ENCODE results near the gene EFCAB9. TPM values are rescaled to one million over a fixed set of nuclear protein-coding genes. Genes with fewer than 3 reads are reported as not detected.

Gene EFCAB9
- total RNA-seq, 6 experiments from 2014 or later: not detected

GRCh38 chr5:172172912-172173563 is 20.9 kb upstream of the EFCAB9 start:
- Histone ChIP-seq H3K27me3 (no peaks in the 10 kb centered on the region), H3K36me3 (no peaks in the 10 kb centered on the region), H3K4me1 (no peaks in the 10 kb centered on the region), H3K9me3 (no peaks in the 10 kb centered on the region), H3K4me3 (no peak overlapping the region), H3K27ac (peak overlapping the region in 1 of 3 donors; percentile 2)
- 56% methylated on average over 9 of the region's 12 CpGs for WGBS (ENCODE audit: insufficient coverage, low coverage, low lambda C conversion rate, missing lambda C conversion rate)
- DNase-seq (no peak), ATAC-seq (no peak)
- intact Hi-C loops (cut with DNase I): no loop called here
- TF ChIP-seq CTCF (IDR thresholded peaks at IDR 0.05) (no peak), POLR2A (IDR thresholded peaks at IDR 0.05) (no peak)

- no peak for TF ChIP-seq CTCF (IDR thresholded peaks at IDR 0.05)
- no peak for TF ChIP-seq POLR2A (IDR thresholded peaks at IDR 0.05)
- H3K4me3 ChIP-seq: no peak overlapping the region
- H3K9me3 ChIP-seq: no peaks in the 10 kb centered on the region
- DNase-seq: no peak
- H3K27ac ChIP-seq: peak overlapping the region in 1 of 3 donors; percentile 2
- H3K4me1 ChIP-seq: no peaks in the 10 kb centered on the region
- no peaks in the 10 kb centered on the region for H3K36me3 ChIP-seq
- intact Hi-C loops (cut with DNase I): no loop called here
- H3K27me3 ChIP-seq: no peaks in the 10 kb centered on the region
- 60% methylated on average over 2 of the region's 12 CpGs for WGBS (ENCODE audit: insufficient coverage, low coverage, low lambda C conversion rate, missing lambda C conversion rate)
- peak in 1 of 4 donors; percentile 5 for ATAC-seq
Measured at GRCh38 chr5:172173564-172174153, 20.3 kb upstream of the EFCAB9 start.

- intact Hi-C loops (cut with DNase I): no loop called here
- ATAC-seq: peak; percentile 50 to 67 (median 62)
- Histone ChIP-seq H3K36me3 (no peaks in the 10 kb centered on the region), H3K27me3 (no peaks in the 10 kb centered on the region), H3K4me3 (no peak overlapping the region), H3K9me3 (no peaks in the 10 kb centered on the region), H3K4me1 (no peaks in the 10 kb centered on the region), H3K27ac (peak overlapping the region in 2 of 3 donors; percentile 36 to 43)
- TF ChIP-seq POLR2A (IDR thresholded peaks at IDR 0.05) (peak; percentile 19), CTCF (IDR thresholded peaks at IDR 0.05) (no peak)
- WGBS (ENCODE audit: insufficient coverage, low coverage, low lambda C conversion rate, missing lambda C conversion rate): 58% methylated on average over 4 of the region's 7 CpGs
- DNase-seq: peak; percentile 67 to 81 (median 73)
Measured at GRCh38 chr5:172175263-172175719, 18.7 kb upstream of the EFCAB9 start.

GRCh38 chr5:172177176-172177575 is 16.8 kb upstream of the EFCAB9 start:
- Histone ChIP-seq H3K27me3 (no peaks in the 10 kb centered on the region), H3K4me3 (no peak overlapping the region), H3K4me1 (no peaks in the 10 kb centered on the region), H3K27ac (no peak overlapping the region), H3K36me3 (no peaks in the 10 kb centered on the region), H3K9me3 (no peaks in the 10 kb centered on the region)
- ATAC-seq (no peak), DNase-seq (no peak)
- TF ChIP-seq POLR2A (IDR thresholded peaks at IDR 0.05): no peak
- TF ChIP-seq CTCF (IDR thresholded peaks at IDR 0.05): no peak
- intact Hi-C loops (cut with DNase I): no loop called here
- 58% methylated on average over 3 of the region's 7 CpGs for WGBS (ENCODE audit: insufficient coverage, low coverage, low lambda C conversion rate, missing lambda C conversion rate)
